Liver (tissue), 9 donors: ENCODE results near the gene APH1A. TPM values are rescaled to one million over a fixed set of nuclear protein-coding genes. Genes with fewer than 3 reads are reported as not detected.

Experiments
- DNase-seq: peaks from one replicate; pipeline ENCODE4 v3.0.0-alpha.2; 2017; ENCODE audit warnings: low spot score
- H3K27ac ChIP-seq, 2 donors: one replicate each; pipeline ENCODE4 v1.7.0; 2013; ENCODE audit warnings: inconsistent platforms in 2 of 2, low read length in 2 of 2, control low read depth in 1 of 2, low read depth in 1 of 2, mild to moderate bottlenecking in 1 of 2
- H3K27me3 ChIP-seq, 4 donors: one replicate each; pipeline versions ENCODE4 v1.6.1 to v1.7.0; 2013; ENCODE audit warnings: low read length in 3 of 4, inconsistent platforms in 1 of 4, mild to moderate bottlenecking in 1 of 4, moderate library complexity in 1 of 4; ENCODE audit not compliant: control insufficient read depth in 4 of 4, insufficient read depth in 4 of 4
- H3K36me3 ChIP-seq, 4 donors: one replicate each; pipeline versions ENCODE4 v1.6.1 to v1.7.0; 2013; ENCODE audit warnings: low read length in 3 of 4, mild to moderate bottlenecking in 3 of 4, low read depth in 1 of 4, moderate library complexity in 1 of 4; ENCODE audit not compliant: control insufficient read depth in 4 of 4, insufficient read depth in 3 of 4
- H3K4me1 ChIP-seq, 4 donors: one replicate each; pipeline versions ENCODE4 v1.6.1 to v1.7.0; 2013; ENCODE audit warnings: low read length in 3 of 4, mild to moderate bottlenecking in 3 of 4, moderate library complexity in 1 of 4; ENCODE audit not compliant: control insufficient read depth in 4 of 4, insufficient read depth in 4 of 4
- H3K4me3 ChIP-seq, 3 donors: one replicate each; pipeline versions ENCODE4 v1.6.1 to v1.7.0; 2013; ENCODE audit warnings: low read length in 3 of 3, control low read depth in 1 of 3, low read depth in 1 of 3, mild to moderate bottlenecking in 1 of 3
- H3K9ac ChIP-seq, 2 donors: one replicate each; pipeline ENCODE4 v1.7.0; 2013; ENCODE audit warnings: low read length in 2 of 2, mild to moderate bottlenecking in 2 of 2, moderate library complexity in 2 of 2, control low read depth in 1 of 2, low read depth in 1 of 2
- H3K9me3 ChIP-seq, 4 donors: one replicate each; pipeline versions ENCODE4 v1.6.1 to v1.7.0; 2013; ENCODE audit warnings: low read length in 3 of 4; ENCODE audit not compliant: control insufficient read depth in 4 of 4
- EGR1 ChIP-seq, 2 donors: IDR thresholded peaks; 2 replicates each; pipeline ENCODE4 v1.6.1; 2016 to 2018; ENCODE audit warnings: antibody characterized with exemption in 2 of 2, low read depth in 2 of 2
- FOXA1 ChIP-seq: IDR thresholded peaks from 2 replicates; pipeline ENCODE4 v1.6.1; 2016; ENCODE audit warnings: antibody characterized with exemption
- FOXA2 ChIP-seq: IDR thresholded peaks from 2 replicates; pipeline ENCODE4 v1.6.1; 2016; ENCODE audit warnings: antibody characterized with exemption
- GABPA ChIP-seq, 2 donors: IDR thresholded peaks in 1 of 2; conservative IDR thresholded peaks in 1 of 2; 2 replicates each; pipeline ENCODE4 v1.6.1; 2016; ENCODE audit warnings: antibody characterized with exemption in 2 of 2, mild to moderate bottlenecking in 1 of 2, moderate library complexity in 1 of 2
- HNF4A ChIP-seq, 2 donors: conservative IDR thresholded peaks; 2 replicates each; pipeline ENCODE4 v1.6.1; 2016; ENCODE audit warnings: antibody characterized with exemption in 2 of 2, mild to moderate bottlenecking in 2 of 2
- HNF4G ChIP-seq: IDR thresholded peaks from 2 replicates; pipeline ENCODE4 v1.6.1; 2016; ENCODE audit warnings: antibody characterized with exemption
- JUND ChIP-seq, 2 donors: IDR thresholded peaks; 2 replicates each; pipeline ENCODE4 v1.6.1; 2016; ENCODE audit warnings: antibody characterized with exemption in 2 of 2
- NR2F2 ChIP-seq: IDR thresholded peaks from 2 replicates; pipeline ENCODE4 v1.6.1; 2016; ENCODE audit warnings: antibody characterized with exemption
- RAD21 ChIP-seq, 2 donors: IDR thresholded peaks; 2 replicates each; pipeline ENCODE4 v1.6.1; 2016; ENCODE audit warnings: antibody characterized with exemption in 2 of 2, mild to moderate bottlenecking in 2 of 2
- RXRA ChIP-seq, 2 donors: IDR thresholded peaks; 2 replicates each; pipeline ENCODE4 v1.6.1; 2017 to 2018; ENCODE audit warnings: antibody characterized with exemption in 2 of 2, mild to moderate bottlenecking in 1 of 2
- SP1 ChIP-seq: IDR thresholded peaks from 2 replicates; pipeline ENCODE4 v1.6.1; 2018; ENCODE audit warnings: antibody characterized with exemption, mild to moderate bottlenecking
- TAF1 ChIP-seq: conservative IDR thresholded peaks from 2 replicates; pipeline ENCODE4 v1.6.1; 2016; ENCODE audit warnings: antibody characterized with exemption, mild to moderate bottlenecking
- YY1 ChIP-seq: IDR thresholded peaks from 2 replicates; pipeline ENCODE4 v1.6.1; 2016; ENCODE audit warnings: antibody characterized with exemption, mild to moderate bottlenecking
- WGBS: extraction: QIAGEN DNeasy Blood & Tissue Kit; methylation state at CpG from one replicate; pipeline ENCODE4 v1.1.7; 2013; 5-methylcytosine and 5-hydroxymethylcytosine counted together
- polyA plus RNA-seq, 2 donors: library from polyadenylated mRNA; stranded (reverse) in 1 of 2; unstranded in 1 of 2; fragments of 200-250 nt in 1 of 2; fragments of >200 nt in 1 of 2; fragmentation: Nextera tagmentation in 1 of 2; extraction: Ambion mirVana in 1 of 2; gene quantifications; one replicate each; pipeline versions ENCODE4 v1.2.1 to v1.2.3, GENCODE V29; 2013 to 2015
- total RNA-seq, 2 donors: library from RNA; depleted of rRNA; stranded (reverse); fragments of >200 nt; gene quantifications; one replicate each; pipeline ENCODE4 v1.2.3, GENCODE V29; 2014
- TF ChIP-seq, protein P1 (sequence below): IDR thresholded peaks from 2 replicates; pipeline ENCODE4 v1.6.1; 2016; ENCODE audit warnings: antibody characterized with exemption
- TF ChIP-seq, protein P2 (sequence below): IDR thresholded peaks from 2 replicates; pipeline ENCODE4 v1.6.1; 2016; ENCODE audit warnings: antibody characterized with exemption
- TF ChIP-seq, protein P3 (sequence below): IDR thresholded peaks from 2 replicates; pipeline ENCODE4 v1.6.1; 2016; ENCODE audit warnings: antibody characterized with exemption
- TF ChIP-seq, protein P4 (sequence below): fragments of 150-350 bp; IDR thresholded peaks from 2 replicates; pipeline ENCODE4 v1.5.1; 2017; ENCODE audit warnings: improper control_type of control experiment, low read depth, low read length; ENCODE audit not compliant: missing input control
- donor health status: healthy.
- donor health status: healthy.
- donor health status: healthy.
- donor health status: healthy.
- donor health status: healthy.

The APH1A gene
- total and polyA plus RNA-seq, 4 donors = 25.1 to 93.6 (median 57.1) TPM

DNA sequence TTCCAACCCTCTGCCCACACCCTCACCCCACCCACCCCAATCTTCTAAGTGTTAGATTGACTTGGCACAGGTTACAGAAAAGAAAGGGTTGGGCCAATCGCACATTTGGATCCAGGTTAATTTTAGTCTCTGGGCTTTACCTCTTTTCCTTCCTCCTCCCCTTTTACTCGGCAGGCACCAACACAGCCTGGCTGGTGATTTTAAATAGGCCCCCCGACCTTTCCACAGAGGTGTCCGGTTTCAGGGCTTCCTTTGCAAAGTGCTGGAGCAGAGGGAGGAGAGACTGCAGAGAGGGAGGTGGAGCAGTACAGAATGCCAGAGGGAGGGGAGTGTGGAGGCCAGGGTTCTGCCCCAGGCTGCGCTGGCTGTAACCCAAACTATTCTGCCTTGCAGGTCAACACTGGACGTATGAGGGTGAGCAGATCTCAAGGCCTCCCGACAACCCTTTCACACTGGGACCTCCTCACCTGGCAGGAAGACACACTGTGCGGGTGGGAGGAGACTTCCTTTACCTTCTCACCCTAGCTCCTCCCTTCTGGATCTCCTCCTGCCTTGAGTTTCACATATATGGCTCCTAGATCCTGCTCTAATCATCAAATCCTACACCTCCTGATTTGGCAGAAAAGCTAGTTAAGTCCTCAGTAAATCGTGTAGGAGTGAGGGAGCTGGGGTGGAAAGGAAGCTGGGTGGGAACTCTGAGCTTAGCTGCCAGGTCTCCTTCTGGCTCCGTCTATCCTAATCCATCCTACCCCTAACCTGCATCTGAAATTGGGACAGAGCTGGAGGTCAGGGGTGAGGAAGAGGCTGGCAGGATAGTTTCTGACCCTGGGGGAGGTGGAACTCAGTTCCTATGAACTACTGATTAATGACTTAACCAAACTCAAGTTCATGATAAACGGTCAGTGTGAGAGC lies 8.8 kb downstream of the APH1A start (continued):
- TF ChIP-seq, protein P1, sequence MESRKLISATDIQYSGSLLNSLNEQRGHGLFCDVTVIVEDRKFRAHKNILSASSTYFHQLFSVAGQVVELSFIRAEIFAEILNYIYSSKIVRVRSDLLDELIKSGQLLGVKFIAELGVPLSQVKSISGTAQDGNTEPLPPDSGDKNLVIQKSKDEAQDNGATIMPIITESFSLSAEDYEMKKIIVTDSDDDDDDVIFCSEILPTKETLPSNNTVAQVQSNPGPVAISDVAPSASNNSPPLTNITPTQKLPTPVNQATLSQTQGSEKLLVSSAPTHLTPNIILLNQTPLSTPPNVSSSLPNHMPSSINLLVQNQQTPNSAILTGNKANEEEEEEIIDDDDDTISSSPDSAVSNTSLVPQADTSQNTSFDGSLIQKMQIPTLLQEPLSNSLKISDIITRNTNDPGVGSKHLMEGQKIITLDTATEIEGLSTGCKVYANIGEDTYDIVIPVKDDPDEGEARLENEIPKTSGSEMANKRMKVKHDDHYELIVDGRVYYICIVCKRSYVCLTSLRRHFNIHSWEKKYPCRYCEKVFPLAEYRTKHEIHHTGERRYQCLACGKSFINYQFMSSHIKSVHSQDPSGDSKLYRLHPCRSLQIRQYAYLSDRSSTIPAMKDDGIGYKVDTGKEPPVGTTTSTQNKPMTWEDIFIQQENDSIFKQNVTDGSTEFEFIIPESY = no peak
- TF ChIP-seq, protein P2, sequence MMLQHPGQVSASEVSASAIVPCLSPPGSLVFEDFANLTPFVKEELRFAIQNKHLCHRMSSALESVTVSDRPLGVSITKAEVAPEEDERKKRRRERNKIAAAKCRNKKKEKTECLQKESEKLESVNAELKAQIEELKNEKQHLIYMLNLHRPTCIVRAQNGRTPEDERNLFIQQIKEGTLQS = no peak
- TF ChIP-seq EGR1 (IDR thresholded peaks at IDR 0.05; ENCODE audit: low read depth in 2 of 2) = no peak

DNA sequence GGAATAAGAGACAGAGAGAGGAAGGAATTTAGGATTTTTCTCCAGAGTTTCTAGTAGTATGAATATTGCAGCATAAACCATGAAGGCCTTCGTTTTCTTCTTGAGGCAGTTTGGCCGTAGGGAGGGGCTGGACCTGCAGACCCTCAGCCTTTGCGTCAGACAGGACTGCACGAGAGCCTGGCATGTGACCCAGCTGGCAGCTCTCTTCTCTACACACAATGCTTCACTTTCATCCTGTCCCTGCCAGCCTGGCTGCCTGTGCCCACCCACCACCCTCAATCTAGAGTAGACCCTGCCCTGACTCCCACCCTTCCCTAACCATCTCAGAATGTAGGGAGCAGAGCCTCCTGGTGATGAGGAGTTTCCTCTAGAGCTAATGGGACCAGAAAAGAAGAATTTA lies 9.6 kb downstream of the APH1A start:
- Histone ChIP-seq H3K4me1 (peaks cover 13 to 60% (median 57%) of the 10 kb centered on the region in 4 donors), H3K36me3 (peaks cover 0 to 2% (median 0%) of the 10 kb centered on the region in 4 donors), H3K9me3 (no peaks in the 10 kb centered on the region), H3K9ac (no peak overlapping the region), H3K4me3 (no peak overlapping the region), H3K27me3 (no peaks in the 10 kb centered on the region), H3K27ac (no peak overlapping the region)
- TF ChIP-seq, protein P3, sequence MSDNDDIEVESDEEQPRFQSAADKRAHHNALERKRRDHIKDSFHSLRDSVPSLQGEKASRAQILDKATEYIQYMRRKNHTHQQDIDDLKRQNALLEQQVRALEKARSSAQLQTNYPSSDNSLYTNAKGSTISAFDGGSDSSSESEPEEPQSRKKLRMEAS = no peak
- TF ChIP-seq FOXA1 = no peak
- DNase-seq = no peak
- WGBS = 34% methylated on average over 4 of the region's 4 CpGs

DNA sequence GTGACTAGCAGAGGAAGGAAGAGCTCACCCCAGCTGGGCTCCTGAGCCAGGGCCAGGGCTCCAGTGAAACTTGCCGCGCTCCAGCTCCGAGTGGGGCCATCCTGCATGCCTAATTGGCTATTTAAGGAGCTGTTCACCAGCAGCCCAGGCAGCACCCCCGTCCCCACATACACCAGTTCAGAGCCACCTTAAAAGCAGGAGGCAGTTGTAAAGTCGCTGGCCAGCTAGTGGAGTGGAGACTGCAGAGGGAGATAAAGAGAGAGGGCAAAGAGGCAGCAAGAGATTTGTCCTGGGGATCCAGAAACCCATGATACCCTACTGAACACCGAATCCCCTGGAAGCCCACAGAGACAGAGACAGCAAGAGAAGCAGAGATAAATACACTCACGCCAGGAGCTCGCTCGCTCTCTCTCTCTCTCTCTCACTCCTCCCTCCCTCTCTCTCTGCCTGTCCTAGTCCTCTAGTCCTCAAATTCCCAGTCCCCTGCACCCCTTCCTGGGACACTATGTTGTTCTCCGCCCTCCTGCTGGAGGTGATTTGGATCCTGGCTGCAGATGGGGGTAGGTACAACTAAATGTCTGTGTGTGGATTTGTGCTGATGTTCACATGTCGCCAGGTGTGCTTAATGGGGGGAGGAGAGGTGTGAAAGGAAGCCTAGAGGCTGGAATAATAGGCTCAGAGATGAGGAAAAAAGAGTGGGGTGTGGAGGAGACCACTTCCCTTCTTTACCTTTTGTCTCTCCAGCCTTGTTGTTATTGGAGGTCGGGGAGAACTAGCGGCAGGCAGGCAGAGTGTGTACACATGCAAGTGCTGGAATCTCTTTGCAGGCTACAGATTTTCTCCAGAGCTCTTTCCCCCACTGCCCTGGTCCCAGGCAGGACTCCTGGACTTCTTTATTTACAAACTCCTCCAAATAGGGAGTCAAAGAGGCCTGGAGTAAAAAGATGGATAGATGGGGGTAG lies 10.9 kb downstream of the APH1A start, which contains the start of gene CA14:
CA14 (plus strand) TSS at position 151 of the 962 bp plus-strand sequence; CDS start at position 506, 355 bp downstream.
- Histone ChIP-seq H3K4me1 (peaks cover 13 to 60% (median 57%) of the 10 kb centered on the region in 4 donors), H3K4me3 (peak within 1 kb of the TSS in 1 of 3 donors; percentile 33), H3K27me3 (no peaks in the 10 kb centered on the region), H3K9ac (peak within 1 kb of the TSS in 1 of 2 donors; percentile 27), H3K36me3 (no peaks in the 10 kb centered on the region), H3K27ac (peak within 1 kb of the TSS; percentile 30), H3K9me3 (no peaks in the 10 kb centered on the region)
- WGBS = 28% methylated on average over 13 of the region's 13 CpGs
- no peak for DNase-seq
- TF ChIP-seq, protein P4, sequence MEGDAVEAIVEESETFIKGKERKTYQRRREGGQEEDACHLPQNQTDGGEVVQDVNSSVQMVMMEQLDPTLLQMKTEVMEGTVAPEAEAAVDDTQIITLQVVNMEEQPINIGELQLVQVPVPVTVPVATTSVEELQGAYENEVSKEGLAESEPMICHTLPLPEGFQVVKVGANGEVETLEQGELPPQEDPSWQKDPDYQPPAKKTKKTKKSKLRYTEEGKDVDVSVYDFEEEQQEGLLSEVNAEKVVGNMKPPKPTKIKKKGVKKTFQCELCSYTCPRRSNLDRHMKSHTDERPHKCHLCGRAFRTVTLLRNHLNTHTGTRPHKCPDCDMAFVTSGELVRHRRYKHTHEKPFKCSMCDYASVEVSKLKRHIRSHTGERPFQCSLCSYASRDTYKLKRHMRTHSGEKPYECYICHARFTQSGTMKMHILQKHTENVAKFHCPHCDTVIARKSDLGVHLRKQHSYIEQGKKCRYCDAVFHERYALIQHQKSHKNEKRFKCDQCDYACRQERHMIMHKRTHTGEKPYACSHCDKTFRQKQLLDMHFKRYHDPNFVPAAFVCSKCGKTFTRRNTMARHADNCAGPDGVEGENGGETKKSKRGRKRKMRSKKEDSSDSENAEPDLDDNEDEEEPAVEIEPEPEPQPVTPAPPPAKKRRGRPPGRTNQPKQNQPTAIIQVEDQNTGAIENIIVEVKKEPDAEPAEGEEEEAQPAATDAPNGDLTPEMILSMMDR = no peak
- TF ChIP-seq, protein P2 = no peak
- TF ChIP-seq YY1 (no peak), NR2F2 (no peak), FOXA1 (no peak), GABPA (IDR thresholded peaks at IDR 0.05 in 1 of 2, conservative IDR thresholded peaks at IDR 0.05 in 1 of 2) (no peak), RXRA (IDR thresholded peaks at IDR 0.05) (no peak), TAF1 (no peak), SP1 (no peak), JUND (IDR thresholded peaks at IDR 0.05) (no peak), EGR1 (IDR thresholded peaks at IDR 0.05; ENCODE audit: low read depth in 2 of 2) (no peak), HNF4A (conservative IDR thresholded peaks at IDR 0.05) (no peak), RAD21 (IDR thresholded peaks at IDR 0.05) (no peak), HNF4G (no peak), FOXA2 (no peak)
- TF ChIP-seq, protein P1 = no peak
- TF ChIP-seq, protein P3 = no peak
